ENCODE results near the gene ZSCAN18.

The ZSCAN18 gene

GRCh38 chr19:58107778-58108545, 9.9 kb upstream of the ZSCAN18 start:
- no peak for TF ChIP-seq EZH2 (optimal IDR thresholded peaks at IDR 0.05; ENCODE audit: low read depth, low read length)
- no peak for TF ChIP-seq EZH2phosphoT487 (IDR thresholded peaks at IDR 0.05; ENCODE audit: low read length)
- TF ChIP-seq CTCF (IDR thresholded peaks at IDR 0.05; ENCODE audit: low read length), result no peak
- DNase-seq, result no peak
- H3K79me2 ChIP-seq (ENCODE audit: low read length), result no peaks in the 10 kb centered on the region

GRCh38 chr19:58098682-58098998, 609 bp upstream of the ZSCAN18 start:
- H3K4me2 ChIP-seq (ENCODE audit: low read depth, low read length), result no peak overlapping the region

More at GRCh38 chr19:58107778-58108545, 9.9 kb upstream of the ZSCAN18 start:
- Histone ChIP-seq H4K20me1 (ENCODE audit: insufficient read depth, low read length) (no peaks in the 10 kb centered on the region), H3K4me1 (ENCODE audit: low read length) (no peaks in the 10 kb centered on the region), H3K9me3 (replicated peaks; ENCODE audit: insufficient read depth, low read length) (no peaks in the 10 kb centered on the region), H3K9ac (ENCODE audit: low read length) (no peak overlapping the region), H3K27me3 (replicated peaks; ENCODE audit: insufficient read depth, low read length) (no peaks in the 10 kb centered on the region), H3K9me2 (replicated peaks; ENCODE audit: insufficient read depth, low read length) (no peaks in the 10 kb centered on the region), H3K4me3 (ENCODE audit: low read length) (no peak overlapping the region), H3K36me3 (replicated peaks; ENCODE audit: insufficient read depth, low read length) (no peaks in the 10 kb centered on the region), H3F3A (ENCODE audit: insufficient read depth, low read length) (no peaks in the 10 kb centered on the region), H3K27ac (ENCODE audit: low read length) (no peak overlapping the region), H3K4me2 (ENCODE audit: low read depth, low read length) (no peak overlapping the region), H2AFZ (ENCODE audit: low read length) (no peak overlapping the region)

GRCh38 chr19:58097349-58097748, 682 bp downstream of the ZSCAN18 start:
- no peak overlapping the region for H3K4me2 ChIP-seq (ENCODE audit: low read depth, low read length)
- H3K9ac ChIP-seq (ENCODE audit: low read length), result no peak overlapping the region
- DNase-seq, result no peak

More at GRCh38 chr19:58098682-58098998, 609 bp upstream of the ZSCAN18 start:
- Histone ChIP-seq H2AFZ (ENCODE audit: low read length) (no peak overlapping the region), H3K9ac (ENCODE audit: low read length) (no peak overlapping the region), H3K79me2 (ENCODE audit: low read length) (no peaks in the 10 kb centered on the region), H4K20me1 (ENCODE audit: insufficient read depth, low read length) (no peaks in the 10 kb centered on the region), H3F3A (ENCODE audit: insufficient read depth, low read length) (no peaks in the 10 kb centered on the region), H3K36me3 (replicated peaks; ENCODE audit: insufficient read depth, low read length) (no peaks in the 10 kb centered on the region), H3K27ac (ENCODE audit: low read length) (no peak overlapping the region), H3K27me3 (replicated peaks; ENCODE audit: insufficient read depth, low read length) (no peaks in the 10 kb centered on the region), H3K4me3 (ENCODE audit: low read length) (no peak overlapping the region), H3K4me1 (ENCODE audit: low read length) (no peaks in the 10 kb centered on the region), H3K9me2 (replicated peaks; ENCODE audit: insufficient read depth, low read length) (no peaks in the 10 kb centered on the region), H3K9me3 (replicated peaks; ENCODE audit: insufficient read depth, low read length) (no peaks in the 10 kb centered on the region)
- DNase-seq, result no peak
- no peak for TF ChIP-seq CTCF (IDR thresholded peaks at IDR 0.05; ENCODE audit: low read length)
- TF ChIP-seq EZH2 (optimal IDR thresholded peaks at IDR 0.05; ENCODE audit: low read depth, low read length), result no peak
- no peak for TF ChIP-seq EZH2phosphoT487 (IDR thresholded peaks at IDR 0.05; ENCODE audit: low read length)

More at GRCh38 chr19:58097349-58097748, 682 bp downstream of the ZSCAN18 start:
- Histone ChIP-seq H3K4me3 (ENCODE audit: low read length) (no peak overlapping the region), H3K27ac (ENCODE audit: low read length) (no peak overlapping the region), H3K9me2 (replicated peaks; ENCODE audit: insufficient read depth, low read length) (no peaks in the 10 kb centered on the region), H3K79me2 (ENCODE audit: low read length) (no peaks in the 10 kb centered on the region), H3K27me3 (replicated peaks; ENCODE audit: insufficient read depth, low read length) (no peaks in the 10 kb centered on the region), H2AFZ (ENCODE audit: low read length) (no peak overlapping the region), H3F3A (ENCODE audit: insufficient read depth, low read length) (no peaks in the 10 kb centered on the region), H3K9me3 (replicated peaks; ENCODE audit: insufficient read depth, low read length) (no peaks in the 10 kb centered on the region), H3K4me1 (ENCODE audit: low read length) (no peaks in the 10 kb centered on the region), H3K36me3 (replicated peaks; ENCODE audit: insufficient read depth, low read length) (no peaks in the 10 kb centered on the region), H4K20me1 (ENCODE audit: insufficient read depth, low read length) (no peaks in the 10 kb centered on the region)
- TF ChIP-seq CTCF (IDR thresholded peaks at IDR 0.05; ENCODE audit: low read length) (no peak), EZH2 (optimal IDR thresholded peaks at IDR 0.05; ENCODE audit: low read depth, low read length) (no peak), EZH2phosphoT487 (IDR thresholded peaks at IDR 0.05; ENCODE audit: low read length) (no peak)

Data from MM.1S (cell line).